GM12878 (cell line): ENCODE data around the gene STK11. TPM values are rescaled to one million over a fixed set of nuclear protein-coding genes. Genes with fewer than 3 reads are reported as not detected.

ENCODE experiments used
- ATAC-seq: fragments of 200-7000 bp; cut with Tn5 transposase; 3 replicates; pipeline ENCODE4 v1.9.1; 2020; ENCODE audit warnings: mild to moderate bottlenecking, moderate library complexity
- BruUV-seq: library from RNA; stranded (reverse); fragments of 400-500 nt; replicated peaks from 2 replicates; lab custom pipeline; 2021; lab: Mats Ljungman, UMichigan
- CTCF ChIA-PET: fragments of 300-600 bp; sonication (Branson Sonifier 250); formaldehyde crosslinking; extraction: SDS; loops from one replicate; lab custom pipeline; 2021; ENCODE audit warnings: inconsistent platforms; lab: Yijun Ruan, JAX
- POLR2A ChIA-PET: fragments of 350-600 bp; formaldehyde crosslinking; extraction: SDS; loops from one replicate; lab custom pipeline; 2021; ENCODE audit warnings: inconsistent platforms; lab: Charles Lee
- RAD21 ChIA-PET: fragments of 300-600 bp; sonication (Branson Sonifier 250); formaldehyde crosslinking; loops from one replicate; lab custom pipeline; 2023; ENCODE audit warnings: antibody characterized with exemption; ENCODE audit not compliant: unreplicated experiment; lab: Charles Lee
- SMC1A ChIA-PET: fragments of 300-600 bp; sonication (Branson Sonifier 250); formaldehyde crosslinking; loops from one replicate; lab custom pipeline; 2023; ENCODE audit not compliant: unreplicated experiment, uncharacterized antibody; lab: Charles Lee
- DNase-seq: peaks from one replicate; pipeline ENCODE4 v3.0.0-alpha.2; 2011; ENCODE audit warnings: low read depth, low spot score
- FAIRE-seq: peaks from 3 replicates; lab custom pipeline; 2011; peaks lifted over from hg19 to GRCh38; lab: Jason Lieb, UNC
- H2AFZ ChIP-seq: 2 replicates; pipeline ENCODE4 v1.6.0; 2011; ENCODE audit warnings: low read depth, low read length, control low read depth; ENCODE audit not compliant: control insufficient read depth
- H3K27ac ChIP-seq: 2 replicates; pipeline ENCODE4 v1.5.1; 2011; ENCODE audit warnings: control low read depth; ENCODE audit not compliant: control insufficient read depth, insufficient read depth
- H3K27me3 ChIP-seq, 2 experiments: replicated peaks in 1 of 2; 2 replicates each; pipeline versions ENCODE4 v1.6.0 to v1.6.1; 2011; ENCODE audit warnings: low read length in 1 of 2; ENCODE audit not compliant: control insufficient read depth in 2 of 2, insufficient read depth in 2 of 2
- H3K36me3 ChIP-seq, 2 experiments: 2 replicates each; pipeline ENCODE4 v1.5.1; 2011; ENCODE audit warnings: low read length in 1 of 2; ENCODE audit not compliant: control insufficient read depth in 2 of 2, insufficient read depth in 2 of 2
- H3K4me1 ChIP-seq: 2 replicates; pipeline ENCODE4 v1.6.1; 2011; ENCODE audit warnings: mild to moderate bottlenecking, low read length, moderate library complexity, mixed read lengths; ENCODE audit not compliant: control insufficient read depth, insufficient read depth
- H3K4me2 ChIP-seq: 2 replicates; pipeline ENCODE4 v1.6.0; 2011; ENCODE audit warnings: control low read depth; ENCODE audit not compliant: control insufficient read depth, insufficient read depth
- H3K4me3 ChIP-seq: fragments of 200-600 bp; sonication (generic); 2 replicates; pipeline ENCODE4 v1.5.1; 2016
- H3K79me2 ChIP-seq: 2 replicates; pipeline ENCODE4 v1.6.0; 2011; ENCODE audit warnings: low read length; ENCODE audit not compliant: control insufficient read depth, insufficient read depth
- H3K9ac ChIP-seq: 2 replicates; pipeline ENCODE4 v1.8.0; 2011; ENCODE audit warnings: low read length, control low read depth, mixed read lengths; ENCODE audit not compliant: control insufficient read depth, insufficient read depth
- H3K9me3 ChIP-seq: replicated peaks from 3 replicates; pipeline ENCODE4 v1.5.1; 2011; ENCODE audit warnings: mild to moderate bottlenecking, low read length; ENCODE audit not compliant: control insufficient read depth, insufficient read depth
- H4K20me1 ChIP-seq: 2 replicates; pipeline ENCODE4 v1.6.0; 2011; ENCODE audit not compliant: control insufficient read depth, insufficient read depth
- BACH1 ChIP-seq: fragments of 450-650 bp; IDR thresholded peaks from 2 replicates; pipeline ENCODE4 v1.6.1; 2017; ENCODE audit warnings: mild to moderate bottlenecking, borderline replicate concordance
- BCL3 ChIP-seq: IDR thresholded peaks from 2 replicates; pipeline ENCODE4 v1.6.1; 2011; ENCODE audit warnings: borderline replicate concordance, low read depth, mild to moderate bottlenecking, moderate library complexity, low read length; ENCODE audit not compliant: insufficient read depth, poor library complexity, severe bottlenecking
- E2F4 ChIP-seq: IDR thresholded peaks from 2 replicates; pipeline ENCODE4 v1.6.1; 2012; ENCODE audit warnings: low read depth, low read length, improper control_type of control experiment
- EP300 ChIP-seq, 2 experiments: fragments of 150-350 bp in 1 of 2; IDR thresholded peaks; 2 replicates each; pipeline ENCODE4 v1.6.1; 2011 to 2012; ENCODE audit warnings: low read depth in 2 of 2, low read length in 2 of 2, borderline replicate concordance in 1 of 2, improper control_type of control experiment in 1 of 2, inconsistent platforms in 1 of 2; ENCODE audit not compliant: control insufficient read depth in 1 of 2
- JUNB ChIP-seq: IDR thresholded peaks from 2 replicates; pipeline ENCODE4 v1.6.1; 2016; ENCODE audit warnings: antibody characterized with exemption, mild to moderate bottlenecking
- NR2F1 ChIP-seq: fragments of 450-650 bp; conservative IDR thresholded peaks from 2 replicates; pipeline ENCODE4 v1.6.1; 2017; ENCODE audit warnings: mild to moderate bottlenecking
- PML ChIP-seq: IDR thresholded peaks from 2 replicates; pipeline ENCODE4 v1.6.1; 2012; ENCODE audit warnings: low read length, inconsistent platforms
- POLR2AphosphoS2 ChIP-seq: IDR thresholded peaks from 2 replicates; pipeline ENCODE4 v1.6.1; 2011; ENCODE audit warnings: low read depth, mild to moderate bottlenecking, low read length, improper control_type of control experiment, moderate library complexity
- POU2F2 ChIP-seq: IDR thresholded peaks from 3 replicates; pipeline ENCODE4 v1.6.1; 2011; ENCODE audit warnings: low read depth, mild to moderate bottlenecking, low read length, borderline replicate concordance
- REST ChIP-seq: IDR thresholded peaks from 2 replicates; pipeline ENCODE4 v1.6.1; 2012; ENCODE audit warnings: mild to moderate bottlenecking, low read depth, low read length
- SUZ12 ChIP-seq: fragments of 200-600 bp; sonication (generic); IDR thresholded peaks from one replicate; pipeline ENCODE4 v1.6.1; 2018; ENCODE audit warnings: antibody characterized with exemption, mild to moderate bottlenecking; ENCODE audit not compliant: unreplicated experiment
- WGBS: methylation state at CpG from one replicate; pipeline ENCODE4 v1.1.6; 2016; ENCODE audit warnings: low lambda C conversion rate; ENCODE audit not compliant: insufficient replicate concordance, insufficient coverage; ENCODE audit errors: missing lambda C conversion rate; 5-methylcytosine and 5-hydroxymethylcytosine counted together
- in situ Hi-C: fragments of 300-500 bp; cut with MboI; formaldehyde crosslinking; loops from 9 replicates; pipeline ENCODE4 v1.14.3; 2018; ENCODE audit warnings: mixed read lengths
- intact Hi-C: fragments of 100-400 bp; cut with micrococcal nuclease; formaldehyde crosslinking; loops from one replicate; pipeline ENCODE4 v1.14.2; 2022; ENCODE audit not compliant: unreplicated experiment
- polyA plus RNA-seq, 11 experiments: library from polyadenylated mRNA; depleted of rRNA in 4 of 11; unstranded in 6 of 11; stranded (reverse) in 5 of 11; fragments of >200 nt; fragmentation: Nextera tagmentation in 4 of 11; fragmentation: Illumina TruSeq in 1 of 11; extraction: Ambion mirVana in 4 of 11; extraction: Trizol in 1 of 11; gene quantifications; 1 replicate in 1 of 11; 2 replicates in 10 of 11; pipeline versions ENCODE4 v1.2.1 to v1.2.3, GENCODE V29; 2011 to 2016; ENCODE audit warnings: inconsistent platforms in 2 of 11, missing spikeins in 2 of 11, low read depth in 1 of 11
- total RNA-seq, 4 experiments: library from RNA; depleted of rRNA in 3 of 4; stranded (reverse); fragments of >200 nt in 3 of 4; fragmentation: Illumina TruSeq in 1 of 4; extraction: Trizol in 1 of 4; gene quantifications; 2 replicates each; pipeline versions ENCODE4 v1.2.1 to v1.2.3, GENCODE V29; 2013 to 2021

Gene STK11
- total and polyA plus RNA-seq, 10 of the 15 experiments (the other 5 are each of a cell fraction or from before 2014, with no cell fraction given) = 0.33 to 71.0 (median 23.8) TPM

- TF ChIP-seq REST (no peak), PML (no peak)
Measured at GRCh38 chr19:1269065-1269477, 63.5 kb downstream of the STK11 start, which contains the start of gene CIRBP (continued).

GRCh38 chr19:1269478-1270212 lies 64.1 kb downstream of the STK11 start:
- Histone ChIP-seq H3K79me2 (peaks cover 50% of the 10 kb centered on the region), H3K27ac (peak overlapping the region; percentile 98), H3K4me3 (peak overlapping the region; percentile 98), H3K36me3 (peaks cover 30 to 32% of the 10 kb centered on the region in 2 experiments), H3K27me3 (no peaks in the 10 kb centered on the region), H3K4me1 (peaks cover 44% of the 10 kb centered on the region), H2AFZ (no peak overlapping the region; the same call in 1 of the 2 replicates), H3K9me3 (no peaks in the 10 kb centered on the region), H4K20me1 (no peaks in the 10 kb centered on the region; the same call in 1 of the 2 replicates), H3K4me2 (peak overlapping the region; percentile 99), H3K9ac (peak overlapping the region; percentile 98)
- ChIA-PET CTCF (interaction anchor here (0.6 to 7.2 kb wide), 5 partner anchors 10 to 250 kb away, joined by 3 to 363 read pairs (median 3); partner anchors contain the start of gene ATP5F1D), POLR2A (interaction anchor here (1.0 to 8.7 kb wide), 11 partner anchors 10 to 362 kb away, joined by 3 to 184 read pairs (median 5); partner anchors contain the start of genes ARHGAP45 and ATP5F1D), SMC1A (interaction anchor here (1.0 to 7.3 kb wide), 2 partner anchors 13 to 26 kb away, joined by 3 to 172 read pairs; partner anchors contain the start of gene ATP5F1D), RAD21 (interaction anchor here (1.0 to 5.1 kb wide), 7 partner anchors 10 to 212 kb away, joined by 3 to 336 read pairs (median 7); partner anchors contain the start of gene ATP5F1D)
- DNase-seq (no peak), ATAC-seq (peak; percentile 11), FAIRE-seq (no peak)
- intact Hi-C loops = loop anchor here (1.0 kb wide), 1 partner anchor 9 kb away; no protein-coding TSS in a partner anchor
- in situ Hi-C loops = loop anchor here (10.0 kb wide), 1 partner anchor 815 kb away; no protein-coding TSS in a partner anchor
- WGBS = under 1% methylated on average over 48 of the region's 64 CpGs
- TSS peak; percentile 65 for BruUV-seq
- TF ChIP-seq NR2F1 (peak; percentile 48), POU2F2 (peak; percentile 18; the same call in 2 of the 3 replicates), BACH1 (peak; percentile 95), BCL3 (no peak), SUZ12 (no peak), EP300 (IDR thresholded peaks at IDR 0.05; ENCODE audit: borderline replicate concordance in 1 of 2, control insufficient read depth in 1 of 2, low read depth in 2 of 2, low read length in 2 of 2) (no peak), JUNB (no peak), POLR2AphosphoS2 (peak; percentile 73; the same call in 1 of the 2 replicates), E2F4 (no peak)
